HG03039 (cell line): ENCODE data around the gene APOA5.

ENCODE experiments used
- ATAC-seq: cut with Tn5 transposase; IDR thresholded peaks from one replicate; pipeline ENCODE4 v1.9.1; 2021; ENCODE audit warnings: mild to moderate bottlenecking, moderate library complexity; ENCODE audit not compliant: unreplicated experiment

Gene APOA5

GRCh38 chr11:116828632-116829524 is 37.2 kb upstream of the APOA5 start:
- ATAC-seq: no peak

GRCh38 chr11:116827461-116827860 is 35.8 kb upstream of the APOA5 start:
- no peak for ATAC-seq

GRCh38 chr11:116826751-116827431 is 35.2 kb upstream of the APOA5 start:
- ATAC-seq: no peak

DNA sequence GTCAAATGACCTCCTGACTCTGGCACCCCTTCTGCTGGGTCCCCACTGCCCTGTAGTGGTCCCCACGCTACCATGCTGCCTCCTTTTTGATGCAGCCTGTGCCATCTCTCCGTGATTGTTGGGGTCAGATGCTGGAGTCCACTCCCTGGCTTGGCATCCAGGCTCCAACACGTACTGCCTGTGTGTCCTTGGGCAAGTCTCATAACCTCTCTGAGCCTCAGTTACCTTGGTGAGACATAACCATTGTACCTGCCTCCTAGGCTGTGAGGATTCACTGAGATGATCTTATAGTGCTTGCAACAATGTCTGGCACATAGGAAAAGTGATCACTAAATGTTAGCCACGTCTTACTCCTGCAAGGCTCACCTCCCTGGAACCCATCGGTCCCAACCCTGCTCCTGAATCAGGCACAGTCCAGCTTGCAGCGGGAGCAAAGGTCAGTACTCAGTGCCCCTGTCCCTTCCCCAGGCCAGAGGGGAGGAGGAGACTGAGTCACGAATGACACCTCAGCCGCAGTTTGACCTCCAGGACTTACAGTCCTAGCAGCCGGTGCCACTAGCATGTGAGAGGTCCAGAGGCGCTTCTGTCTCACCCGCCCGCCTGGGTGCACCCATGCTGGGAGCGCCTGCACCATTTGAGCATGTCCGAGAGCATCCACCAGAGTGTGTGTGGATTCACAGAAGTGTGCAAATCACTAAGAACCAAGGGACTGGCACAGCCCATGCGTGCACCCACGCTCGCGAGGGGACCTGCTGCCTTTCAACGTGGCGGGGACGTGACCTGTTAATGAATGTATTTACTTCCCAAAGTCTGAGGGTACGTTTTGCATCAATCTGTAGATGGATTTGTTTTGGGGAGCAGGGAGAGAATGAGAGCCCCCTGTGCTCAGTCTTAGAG is 34.4 kb upstream of the APOA5 start:
- no peak for ATAC-seq

GRCh38 chr11:116825434-116825833 is 33.8 kb upstream of the APOA5 start:
- no peak for ATAC-seq

DNA sequence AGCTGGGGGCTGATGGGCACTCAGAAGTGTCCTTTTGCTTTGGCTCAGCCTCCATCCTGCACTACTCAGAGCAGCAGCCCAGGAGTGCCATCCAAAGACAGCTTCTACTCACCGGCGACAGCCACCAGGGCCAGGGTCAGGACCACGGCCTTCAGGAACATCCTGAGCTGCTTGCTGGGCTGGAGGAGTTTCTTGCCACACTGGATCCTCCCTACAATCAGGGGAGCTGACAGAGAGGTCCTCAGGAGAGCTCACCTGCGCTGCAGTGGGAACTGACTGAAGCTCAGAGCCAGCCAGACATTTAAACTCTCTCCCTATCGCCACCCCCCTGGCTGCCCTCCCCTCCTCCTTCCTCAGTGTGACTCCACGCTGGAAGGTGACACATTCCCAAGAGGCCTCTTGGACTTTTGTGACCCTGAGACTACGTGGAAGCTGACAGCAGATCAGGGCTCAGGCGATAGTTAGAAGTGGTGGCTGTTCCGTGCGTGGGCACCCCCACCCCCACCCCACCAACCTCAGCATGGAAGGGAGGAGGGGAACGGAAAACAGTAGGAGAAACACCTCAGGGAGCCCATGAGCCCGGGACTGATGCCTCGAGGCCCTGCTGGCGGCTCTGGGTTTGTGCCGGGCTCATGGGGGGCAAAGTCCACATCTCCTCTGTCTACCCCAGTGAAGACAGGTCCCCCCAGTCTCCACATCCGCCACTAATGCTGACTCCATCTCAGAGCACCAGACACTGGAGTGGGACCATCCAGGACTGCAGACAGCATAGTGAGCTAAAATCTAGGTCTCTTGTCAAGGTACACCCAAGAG is 31.6 kb upstream of the APOA5 start, which contains the start of gene APOA4:
TSS of gene APOA4 (minus strand) at position 274 of the 813 bp plus-strand sequence. CDS start at position 161, 113 bp downstream.
- ATAC-seq: no peak

DNA sequence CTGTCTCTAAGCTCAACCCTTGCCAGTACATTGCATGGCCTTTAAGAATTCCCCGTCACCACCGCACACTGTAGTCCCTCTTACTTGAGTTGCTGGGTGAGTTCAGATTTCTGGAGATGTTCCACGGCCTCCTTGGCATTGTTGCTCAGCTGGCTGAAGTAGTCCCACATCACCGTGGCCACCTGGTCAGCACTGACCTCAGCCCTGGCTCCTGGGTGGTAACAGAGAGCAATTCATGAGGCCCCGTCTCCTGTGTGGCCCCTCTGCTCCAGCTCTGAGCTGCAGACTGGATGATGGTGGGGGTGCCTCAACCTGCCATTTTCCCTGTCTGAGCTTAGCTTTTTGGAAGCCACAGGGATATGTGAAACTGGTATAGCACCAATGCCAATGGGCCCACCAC is 30.9 kb upstream of the APOA5 start:
- no peak for ATAC-seq

GRCh38 chr11:116821050-116821918 is 29.6 kb upstream of the APOA5 start:
- ATAC-seq: no peak

DNA sequence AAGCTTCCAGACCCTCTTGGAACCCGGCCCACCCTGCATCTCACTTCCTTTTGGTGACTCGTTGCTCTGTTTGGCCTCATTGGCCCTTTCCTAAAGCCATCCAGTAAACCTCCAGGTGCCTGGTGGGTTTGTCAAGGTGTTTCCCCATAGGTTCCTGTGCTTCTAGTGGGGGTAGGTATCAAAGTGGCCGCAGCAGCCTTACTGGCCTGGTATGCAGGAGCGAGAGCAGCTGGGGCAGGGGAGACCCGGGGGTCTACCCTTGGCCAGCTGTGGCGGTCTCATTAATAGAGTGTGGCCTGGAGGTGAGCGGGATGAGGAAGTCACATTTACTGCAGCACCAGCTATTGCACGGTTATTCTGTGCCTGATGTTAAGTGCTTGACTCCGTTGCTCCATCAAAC is 27.4 kb upstream of the APOA5 start:
- no peak for ATAC-seq

DNA sequence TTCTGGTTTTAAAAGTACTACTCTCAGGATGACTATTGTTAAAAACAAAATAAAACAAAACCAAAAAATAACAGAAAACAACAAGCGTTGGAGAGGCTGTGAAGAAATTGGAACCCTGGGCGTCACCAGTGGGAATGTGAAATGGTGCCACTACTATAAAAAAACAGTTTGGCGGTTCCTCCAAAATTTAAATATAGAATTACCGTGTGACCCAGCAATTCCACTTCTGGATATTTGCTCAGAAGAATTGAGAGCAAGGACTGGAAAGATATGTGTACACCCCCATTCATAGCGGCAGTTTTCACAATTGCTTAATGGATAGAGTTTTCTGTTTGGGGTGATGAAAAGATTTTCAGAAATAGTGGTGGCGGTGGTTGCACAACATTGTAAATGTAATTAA is 22.8 kb upstream of the APOA5 start:
- no peak for ATAC-seq

DNA sequence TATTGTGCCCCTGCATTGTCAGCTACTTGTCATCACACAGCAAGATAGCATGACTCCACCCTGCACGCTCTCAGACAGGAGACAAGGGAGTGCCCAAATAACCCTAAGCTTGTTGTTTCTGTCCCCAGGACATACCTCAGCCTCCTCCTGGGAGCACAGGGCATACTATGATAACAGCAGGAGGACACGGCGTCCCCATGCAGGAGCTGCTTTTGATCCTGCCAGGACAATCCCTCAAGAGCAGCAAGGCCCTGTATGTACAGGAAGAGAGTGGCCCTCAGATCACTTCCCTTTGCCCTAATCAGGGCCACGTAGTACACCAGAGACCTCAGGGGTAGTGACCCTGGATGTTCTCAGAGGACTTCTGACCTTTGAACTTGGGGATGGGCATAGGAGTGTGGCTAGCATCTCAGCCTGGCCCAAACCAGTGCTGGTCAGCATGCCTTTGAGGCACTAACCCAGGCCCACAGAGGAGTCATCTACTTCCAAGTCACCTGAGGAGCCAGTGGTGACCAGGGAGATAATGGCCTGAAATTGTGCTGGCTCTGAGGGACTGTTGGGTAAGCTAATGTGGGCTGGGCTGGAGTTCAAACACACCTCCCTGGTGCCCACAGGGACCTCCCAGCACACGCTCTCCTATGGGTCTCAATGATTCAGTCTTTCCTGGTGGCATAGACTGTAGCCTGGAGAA is 22.2 kb upstream of the APOA5 start:
- ATAC-seq: no peak

DNA sequence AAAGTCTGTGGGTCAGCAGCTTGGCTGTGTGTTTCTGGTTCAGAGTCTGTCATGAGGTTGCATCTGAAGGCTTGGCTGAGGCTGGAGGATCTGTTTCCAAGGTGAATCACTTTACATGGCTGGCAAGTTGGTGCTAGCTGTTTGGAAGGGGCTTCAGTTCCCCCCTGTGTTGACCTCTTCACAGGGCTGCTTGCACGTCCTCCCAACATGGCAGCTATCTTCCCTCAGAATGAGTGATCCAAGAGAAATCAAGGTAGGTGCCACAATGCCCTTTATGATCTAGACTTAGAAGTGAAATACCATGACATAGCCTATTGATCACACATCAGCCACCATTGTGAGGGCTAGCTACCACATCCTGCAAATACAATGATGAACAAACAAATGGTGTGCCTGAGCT is 21.5 kb upstream of the APOA5 start:
- ATAC-seq: no peak

- ATAC-seq: no peak
Observed at GRCh38 chr11:116812109-116812508, 20.4 kb upstream of the APOA5 start.

- no peak for ATAC-seq
Observed at GRCh38 chr11:116811194-116811593, 19.5 kb upstream of the APOA5 start.

GRCh38 chr11:116808262-116809175 is 16.8 kb upstream of the APOA5 start:
- no peak for ATAC-seq

DNA sequence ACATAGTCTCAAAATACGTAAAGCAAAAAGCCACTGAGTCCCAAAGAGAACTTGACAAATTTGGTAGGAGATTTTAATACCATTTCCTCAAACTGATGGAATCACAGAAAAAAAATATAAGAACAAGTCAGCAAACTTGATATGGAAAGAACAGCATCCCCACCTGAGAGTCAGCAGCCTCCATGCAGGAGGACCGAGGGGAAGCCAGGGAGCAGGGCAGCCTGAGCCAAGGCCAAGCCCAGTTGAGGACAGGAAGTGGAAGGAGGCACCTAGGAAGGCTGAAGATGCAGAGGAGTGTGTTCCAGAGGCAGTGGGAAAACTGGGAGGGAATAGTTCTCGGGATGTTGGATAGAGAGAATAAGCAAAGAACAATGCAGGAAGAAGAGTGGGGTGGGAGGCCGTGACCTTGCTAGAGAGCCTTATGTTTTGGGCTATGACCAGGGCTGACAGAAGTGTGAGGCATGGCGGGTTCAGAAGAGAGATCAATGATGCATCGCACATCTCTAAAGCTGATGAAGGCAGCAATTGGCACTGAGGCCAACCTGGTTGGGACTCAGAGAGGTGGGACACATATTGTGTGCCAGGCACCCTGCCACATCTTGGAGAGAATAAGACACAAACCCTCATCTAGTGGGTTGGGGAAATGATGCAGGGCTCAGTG is 16.1 kb upstream of the APOA5 start:
- ATAC-seq: no peak

- no peak for ATAC-seq
Observed at GRCh38 chr11:116804001-116804400, 12.3 kb upstream of the APOA5 start.
